ENCODE data around the gene ZBTB45. TPM values are rescaled to one million over a fixed set of nuclear protein-coding genes. Genes with fewer than 3 reads are reported as not detected.

ZBTB45 gene
- total RNA-seq, 1 experiment from 2014 or later = 12.0 TPM

GRCh38 chr19:58535857-58536256, 16.2 kb upstream of the ZBTB45 start:
- Histone ChIP-seq H3K27me3 (ENCODE audit: insufficient read depth, low read length) (peaks cover 18% of the 10 kb centered on the region; the same call in 1 of the 2 replicates), H3K36me3 (ENCODE audit: control insufficient read depth in 1 of 2, insufficient read depth in 2 of 2, low read length in 2 of 2) (no peaks in the 10 kb centered on the region), H4K20me1 (ENCODE audit: insufficient read depth) (no peaks in the 10 kb centered on the region), H3K9me3 (ENCODE audit: control insufficient read depth in 1 of 2, insufficient read depth in 1 of 2, low read depth in 1 of 2, low read length in 2 of 2) (no peaks in the 10 kb centered on the region), H3K79me2 (ENCODE audit: insufficient read depth, low read length) (no peaks in the 10 kb centered on the region), H3K9ac (ENCODE audit: low read length) (no peak overlapping the region), H3K27ac (ENCODE audit: low read depth, low read length) (no peak overlapping the region), H3K4me3 (replicated peaks in 1 of 2; ENCODE audit: low read depth in 1 of 2, low read length in 2 of 2) (no peak overlapping the region), H2AFZ (ENCODE audit: low read depth, low read length, poor library complexity, severe bottlenecking) (no peak overlapping the region), H3K4me1 (ENCODE audit: control insufficient read depth in 1 of 2, insufficient read depth in 2 of 2, low read length in 2 of 2) (no peaks in the 10 kb centered on the region), H3K4me2 (ENCODE audit: low read length) (no peak overlapping the region), H3K9me2 (ENCODE audit: insufficient read depth) (no peaks in the 10 kb centered on the region)
- POLR2A ChIA-PET = interaction anchor here (1.0 kb wide), 1 partner anchor 19 kb away, joined by 3 read pairs; the partner anchor contains the start of gene CHMP2A
- intact Hi-C loops (cut with micrococcal nuclease) = no loop called here
- TF ChIP-seq CEBPB (IDR thresholded peaks at IDR 0.05; ENCODE audit: low read depth) = no peak
- TF ChIP-seq ZBTB33 (IDR thresholded peaks at IDR 0.05; ENCODE audit: extremely low read depth, insufficient replicate concordance, low read length) = no peak
- TF ChIP-seq, protein P1, sequence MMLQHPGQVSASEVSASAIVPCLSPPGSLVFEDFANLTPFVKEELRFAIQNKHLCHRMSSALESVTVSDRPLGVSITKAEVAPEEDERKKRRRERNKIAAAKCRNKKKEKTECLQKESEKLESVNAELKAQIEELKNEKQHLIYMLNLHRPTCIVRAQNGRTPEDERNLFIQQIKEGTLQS (IDR thresholded peaks at IDR 0.05) = no peak
- no peak for TF ChIP-seq EZH2phosphoT487 (IDR thresholded peaks at IDR 0.05; ENCODE audit: borderline replicate concordance)
- no peak for TF ChIP-seq TCF7L2 (IDR thresholded peaks at IDR 0.05; ENCODE audit: borderline replicate concordance, extremely low read depth, insufficient read depth, insufficient read length)
- no peak for TF ChIP-seq RAD21 (IDR thresholded peaks at IDR 0.05; ENCODE audit: low read depth)
- no peak for TF ChIP-seq POLR2AphosphoS5 (IDR thresholded peaks at IDR 0.05; ENCODE audit: low read depth, low read length)
- no peak for TF ChIP-seq EGR1 (IDR thresholded peaks at IDR 0.05; ENCODE audit: low read depth)
- no peak for TF ChIP-seq EZH2 (IDR thresholded peaks at IDR 0.05)
- TF ChIP-seq SP1 (IDR thresholded peaks at IDR 0.05; ENCODE audit: low read depth) = no peak
- TF ChIP-seq FOSL1 (IDR thresholded peaks at IDR 0.05; ENCODE audit: low read depth) = no peak
- DNase-seq (ENCODE audit: low read depth, low spot score) = no peak
- BruUV-seq (replicated peaks) = no TSS peak
- RAD21 ChIA-PET (ENCODE audit: low non-redundant PET in 1 of 2, low total read pairs in 2 of 2, uncharacterized antibody in 2 of 2, unreplicated experiment in 2 of 2) = no interaction called here
- CTCF ChIA-PET = no interaction called here
- ATAC-seq = no peak
